Right renal cortex interstitium (tissue), 3 donors: Measurements from ENCODE around the gene CPNE2. TPM values are rescaled to one million over a fixed set of nuclear protein-coding genes. Genes with fewer than 3 reads are reported as not detected.
"Not testable (repeated sequence)": the region's sequence is repeated elsewhere in the genome, so short reads cannot be mapped to it uniquely, and the experiment has no call there.

Experiments
- DNase-seq, 3 donors: peaks; one replicate each; pipeline ENCODE4 v3.0.0-alpha.2; 2013; ENCODE audit warnings: low read depth in 3 of 3, low spot score in 2 of 3
- polyA plus RNA-seq, 3 donors: library from polyadenylated mRNA; unstranded; fragments of 120-200 nt; gene quantifications; one replicate each; pipeline ENCODE4 v1.2.1, GENCODE V29; 2013; ENCODE audit not compliant: insufficient read length in 3 of 3

The CPNE2 gene
- polyA plus RNA-seq, 3 donors = 33.9 to 37.7 (median 34.3) TPM

GRCh38 chr16:57096192-57096591 is 3.8 kb downstream of the CPNE2 start:
- DNase-seq = no peak

DNA sequence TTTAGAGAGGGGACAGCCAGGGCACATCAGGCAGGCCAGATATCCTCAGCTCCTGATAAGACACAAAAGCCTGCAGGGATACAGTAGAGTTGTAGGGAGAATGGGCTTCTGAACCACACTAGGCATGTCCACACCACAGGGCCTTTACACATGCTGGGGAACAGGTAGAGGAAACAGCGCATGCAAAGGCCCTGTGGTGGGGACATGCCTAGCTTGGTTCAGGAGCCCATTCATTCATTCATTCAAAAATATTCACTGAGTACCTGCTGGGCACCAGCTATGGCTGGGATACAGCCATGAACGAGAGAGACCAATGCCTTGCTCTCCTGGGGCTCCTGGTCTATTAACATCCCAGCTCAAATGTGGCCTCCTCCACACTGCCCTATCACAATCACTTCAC is 4.4 kb downstream of the CPNE2 start:
- DNase-seq = no peak

- no peak for DNase-seq
Measured at GRCh38 chr16:57098188-57098841, 5.9 kb downstream of the CPNE2 start.

DNA sequence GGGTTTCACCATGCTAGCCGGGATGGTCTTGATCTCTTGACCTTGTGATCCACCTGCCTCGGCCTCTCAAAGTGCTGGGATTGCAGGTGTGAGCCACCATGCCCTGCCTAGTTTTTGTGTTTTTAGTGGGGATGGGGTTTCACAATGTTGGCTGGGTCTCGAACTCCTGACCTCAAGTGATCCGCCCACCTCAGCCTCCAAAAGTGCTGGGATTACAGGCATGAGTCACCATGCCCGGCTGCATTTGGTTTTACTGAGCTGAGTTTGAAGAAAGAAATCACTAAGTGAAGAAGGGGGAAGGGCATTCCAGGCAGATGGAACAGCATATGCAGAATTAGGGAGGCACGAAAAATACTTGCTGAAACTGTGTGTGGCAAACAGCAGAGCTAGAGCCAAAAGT is 7.6 kb downstream of the CPNE2 start:
- DNase-seq = not testable (repeated sequence)

- no peak for DNase-seq
Measured at GRCh38 chr16:57100445-57100844, 8.1 kb downstream of the CPNE2 start.

DNA sequence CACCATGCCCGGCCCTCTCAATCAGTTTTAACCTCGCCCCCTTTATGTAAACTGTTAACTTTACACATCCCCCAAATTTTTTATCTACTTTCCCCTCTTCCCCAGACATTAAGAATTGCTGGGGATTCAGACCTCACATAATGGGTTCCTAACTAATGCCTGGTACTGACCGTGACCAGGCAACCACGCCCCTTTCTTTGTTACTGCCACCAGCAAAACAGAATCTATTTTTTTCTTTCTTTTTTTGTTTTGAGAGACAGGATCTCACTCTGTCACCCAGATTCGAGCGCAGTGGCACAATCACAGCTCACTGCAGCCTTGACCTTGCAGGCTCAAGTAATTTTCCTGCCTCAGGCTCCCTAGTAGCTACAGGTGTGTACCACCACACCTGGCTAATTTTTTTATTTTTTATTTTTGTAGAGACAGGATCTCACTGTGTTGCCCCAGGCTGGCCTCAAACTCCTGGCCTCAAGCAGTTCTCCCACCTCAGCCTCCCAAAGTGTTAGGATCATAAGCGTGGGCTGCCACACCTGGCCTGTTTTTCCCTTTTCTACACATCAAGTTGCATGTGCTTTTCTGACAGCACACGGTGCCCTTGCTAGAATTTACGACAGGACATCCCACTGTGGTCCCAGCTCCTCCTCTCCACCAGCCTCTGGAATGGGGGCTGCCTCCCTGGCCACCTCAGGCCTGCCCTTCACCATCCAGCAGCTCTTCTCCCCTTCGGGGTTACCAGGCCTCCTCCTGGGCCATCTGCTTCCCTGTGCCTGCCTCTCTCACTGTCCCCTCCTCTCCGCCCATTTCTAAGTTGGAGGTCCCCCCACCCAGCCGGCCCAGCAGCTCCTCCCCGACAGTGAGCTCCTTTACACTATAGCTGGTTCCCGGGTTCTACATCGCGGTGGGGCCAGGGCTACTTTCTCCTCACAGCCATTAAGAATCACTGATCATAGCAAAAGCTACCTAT is 10.8 kb downstream of the CPNE2 start:
- DNase-seq = no peak

DNA sequence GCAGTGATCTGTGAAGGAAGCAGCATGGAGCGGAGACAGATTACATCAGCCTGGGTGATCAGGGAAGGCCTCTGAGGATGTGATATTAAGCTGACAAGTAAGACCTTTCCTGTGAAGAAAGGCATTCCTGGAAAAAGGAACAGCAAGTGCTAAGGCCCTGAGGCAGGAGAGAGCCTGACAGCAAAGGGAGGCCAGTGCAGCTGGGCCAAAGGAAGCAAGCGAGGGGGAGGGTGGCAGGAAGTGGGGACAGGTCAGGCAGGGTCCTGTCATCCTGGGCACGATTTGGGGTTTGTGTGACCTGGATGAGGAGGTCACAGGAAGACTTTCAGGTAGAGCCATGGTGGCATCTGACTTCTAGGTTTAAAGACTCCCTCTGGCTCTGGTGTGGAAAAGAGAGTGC is 12.3 kb downstream of the CPNE2 start:
- no peak for DNase-seq

GRCh38 chr16:57105184-57105583 is 12.8 kb downstream of the CPNE2 start:
- DNase-seq = no peak

- DNase-seq = no peak
Measured at GRCh38 chr16:57106767-57107166, 14.4 kb downstream of the CPNE2 start.

DNA sequence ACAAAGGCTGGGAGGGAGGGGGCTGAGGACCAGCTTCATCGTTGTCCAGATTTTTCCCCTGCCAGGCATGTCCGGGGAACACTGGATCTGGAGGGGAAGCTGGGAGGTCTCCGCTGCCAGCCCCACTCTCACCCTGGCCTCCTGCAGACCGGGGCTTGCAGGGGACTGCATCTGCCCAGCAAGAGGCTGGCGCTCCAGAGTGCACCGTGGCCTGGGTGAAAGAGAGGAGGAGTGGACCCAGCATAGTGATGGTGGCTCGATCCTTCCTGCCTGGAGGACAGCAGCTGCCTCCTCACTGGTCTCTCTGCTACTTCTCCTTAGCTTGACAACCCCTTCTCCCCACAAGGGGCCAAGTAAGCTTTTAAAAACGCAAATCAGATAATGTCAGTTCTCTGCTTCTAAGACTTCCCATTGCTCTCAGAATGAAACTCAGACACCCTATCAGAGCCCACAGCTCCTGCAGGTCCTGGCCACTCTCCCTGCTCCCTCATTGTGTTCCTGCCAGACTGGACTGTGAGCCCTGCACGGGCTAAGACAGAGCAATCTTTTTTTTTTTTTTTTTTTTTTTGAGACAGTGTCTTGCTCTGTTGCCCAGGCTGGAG is 15.0 kb downstream of the CPNE2 start:
- no peak for DNase-seq

- DNase-seq = no peak
Measured at GRCh38 chr16:57108432-57108831, 16.0 kb downstream of the CPNE2 start.

GRCh38 chr16:57109259-57110105 is 17.1 kb downstream of the CPNE2 start:
- not testable (repeated sequence) for DNase-seq

GRCh38 chr16:57110937-57111336 is 18.6 kb downstream of the CPNE2 start:
- DNase-seq = no peak

DNA sequence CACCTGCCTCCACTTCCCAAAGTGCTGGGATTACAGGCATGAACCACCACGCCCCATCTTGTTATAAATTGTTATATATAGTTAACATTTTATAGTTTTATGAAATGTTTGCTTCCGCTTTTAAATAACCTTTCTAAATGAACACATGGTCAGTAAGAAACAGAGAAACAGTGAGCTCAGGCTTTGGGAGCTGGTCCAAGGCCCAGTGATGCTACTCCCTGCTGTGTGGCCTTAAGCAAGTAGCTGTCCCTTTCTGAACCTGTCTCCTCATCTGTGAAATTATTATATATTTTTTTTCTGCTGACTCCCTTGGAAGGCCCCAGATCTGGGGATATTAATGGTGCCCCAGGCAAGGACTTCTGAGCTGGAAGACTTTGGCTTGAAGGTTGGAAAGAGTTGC is 19.0 kb downstream of the CPNE2 start:
- no peak for DNase-seq

- DNase-seq = no peak
Measured at GRCh38 chr16:57112403-57113041, 20.1 kb downstream of the CPNE2 start.

DNA sequence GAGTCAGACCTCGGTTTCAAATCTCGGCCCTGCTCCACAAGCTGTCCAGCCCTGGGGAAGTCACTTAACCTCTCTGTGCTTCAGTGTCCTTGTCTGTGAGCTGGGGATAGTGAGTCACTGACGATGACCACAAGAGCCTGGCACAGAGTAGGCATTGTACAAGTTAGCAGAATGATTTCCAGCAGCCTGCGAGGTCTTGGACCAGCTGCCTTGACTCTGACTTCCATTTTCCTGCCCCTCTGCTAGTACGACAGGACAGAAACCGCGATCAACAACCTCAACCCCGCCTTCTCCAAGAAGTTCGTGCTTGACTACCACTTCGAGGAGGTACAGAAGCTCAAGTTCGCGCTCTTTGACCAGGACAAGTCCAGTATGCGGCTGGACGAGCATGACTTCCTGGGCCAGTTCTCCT is 20.7 kb downstream of the CPNE2 start:
- DNase-seq = no peak

GRCh38 chr16:57113664-57114063 is 21.3 kb downstream of the CPNE2 start:
- no peak for DNase-seq

- no peak for DNase-seq
Measured at GRCh38 chr16:57115168-57115513, 22.8 kb downstream of the CPNE2 start.

DNA sequence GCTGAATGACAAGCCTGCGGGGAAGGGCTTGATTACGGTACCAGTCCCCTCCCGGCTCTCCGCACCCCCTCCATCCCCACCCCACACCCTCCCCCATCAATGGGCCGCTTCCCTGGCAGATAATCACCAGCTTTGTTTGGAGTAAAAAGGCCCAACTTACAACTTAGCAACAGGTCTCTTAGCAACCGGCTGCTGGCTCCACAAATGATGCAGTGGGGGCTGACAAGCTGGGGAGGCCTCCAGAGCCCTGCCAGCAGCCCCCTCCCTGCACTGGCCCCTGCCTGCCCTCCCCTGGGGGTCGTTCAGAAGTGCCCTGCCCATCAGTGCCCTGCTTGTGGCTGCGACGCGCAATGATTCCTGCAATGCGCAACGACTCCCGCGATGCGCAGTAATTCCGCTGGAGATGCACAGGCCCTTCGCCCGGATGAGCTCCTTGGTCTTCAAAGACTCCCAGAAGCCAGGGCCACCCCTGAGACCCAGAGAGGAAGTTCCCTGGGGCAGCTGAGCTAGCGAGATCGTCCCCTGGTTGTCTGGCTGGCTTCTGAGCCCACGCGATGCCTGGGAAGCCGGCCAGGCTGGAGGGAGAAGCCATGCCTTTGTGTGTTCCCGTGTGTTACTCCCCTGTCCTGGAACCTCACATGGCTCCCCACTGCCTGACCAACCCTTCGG is 23.3 kb downstream of the CPNE2 start:
- no peak for DNase-seq
